Endothelial cell (in vitro differentiated cells): ENCODE data around the gene CCL13. TPM values are rescaled to one million over a fixed set of nuclear protein-coding genes. Genes with fewer than 3 reads are reported as not detected.
A peak's percentile ranks its signal among the peaks of the same experiment; 100 is the strongest.

Experiments
- DNase-seq: peaks from one replicate; pipeline ENCODE4 v3.0.0; 2021; ENCODE audit warnings: low spot score
- H3K27ac Mint-ChIP-seq: one replicate; pipeline ENCODE4 v1.8.0; 2021; ENCODE audit warnings: mixed read lengths, inconsistent platforms; ENCODE audit not compliant: unreplicated experiment
- H3K27me3 Mint-ChIP-seq: one replicate; pipeline ENCODE4 v1.8.0; 2021; ENCODE audit warnings: mild to moderate bottlenecking, moderate library complexity, mixed read lengths, inconsistent platforms; ENCODE audit not compliant: unreplicated experiment
- H3K36me3 Mint-ChIP-seq: one replicate; pipeline ENCODE4 v1.8.0; 2021; ENCODE audit warnings: mild to moderate bottlenecking, low read depth, mixed read lengths, inconsistent platforms; ENCODE audit not compliant: unreplicated experiment
- H3K4me1 Mint-ChIP-seq: one replicate; pipeline ENCODE4 v1.8.0; 2021; ENCODE audit warnings: mild to moderate bottlenecking, mixed read lengths, inconsistent platforms; ENCODE audit not compliant: unreplicated experiment
- H3K4me3 Mint-ChIP-seq: one replicate; pipeline ENCODE4 v1.8.0; 2021; ENCODE audit warnings: mild to moderate bottlenecking, mixed read lengths, inconsistent platforms; ENCODE audit not compliant: unreplicated experiment
- H3K9me3 Mint-ChIP-seq: one replicate; pipeline ENCODE4 v1.8.0; 2021; ENCODE audit warnings: mixed read lengths, inconsistent platforms; ENCODE audit not compliant: unreplicated experiment
- total RNA-seq: library from RNA; stranded (reverse); fragmentation: NEBNext Ultra II Directional; extraction: Animal tissue kit (Norgen Biotek cat#: 25700); gene quantifications from one replicate; pipeline ENCODE4 v1.2.1, GENCODE V29; 2021; ENCODE audit not compliant: unreplicated experiment
- TF ChIP-seq, protein P1 (sequence below): fragments of 200-600 bp; sonication (generic); IDR thresholded peaks from one replicate; pipeline ENCODE4 v1.5.0; 2021; ENCODE audit warnings: antibody characterized with exemption; ENCODE audit not compliant: unreplicated experiment

CCL13 gene
- total RNA-seq, 1 donor from 2014 or later = not detected

DNA sequence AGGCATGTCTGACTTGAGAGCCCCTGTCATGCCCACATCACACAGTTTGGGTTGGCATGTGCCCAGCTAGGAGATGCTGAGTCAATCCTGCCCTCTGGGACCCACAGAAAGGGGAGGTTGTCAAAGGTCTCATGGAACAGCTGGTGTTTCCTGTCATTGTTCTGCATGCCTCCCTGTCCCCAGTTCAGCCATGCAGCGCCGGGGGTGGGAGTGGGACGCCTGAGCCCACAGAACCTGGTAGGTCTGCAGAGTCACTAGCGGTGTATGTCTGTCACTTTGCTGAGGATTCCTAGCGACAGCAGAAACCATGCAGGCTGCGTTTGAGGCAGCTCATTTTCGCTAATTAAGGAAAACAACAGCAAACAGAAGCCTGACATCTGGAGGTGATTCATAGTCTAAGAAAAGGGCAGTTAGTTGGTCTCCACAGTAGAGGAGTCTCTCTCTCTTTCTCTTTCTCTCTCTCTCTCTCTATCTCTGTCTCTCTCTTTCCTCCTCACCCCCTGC is 26.4 kb downstream of the CCL13 start:
- Mint-ChIP-seq H3K36me3 (no peaks in the 10 kb centered on the region), H3K27ac (no peak overlapping the region), H3K27me3 (peaks cover 2% of the 10 kb centered on the region), H3K9me3 (no peaks in the 10 kb centered on the region), H3K4me3 (no peak overlapping the region), H3K4me1 (peaks cover 20% of the 10 kb centered on the region)
- TF ChIP-seq, protein P1, sequence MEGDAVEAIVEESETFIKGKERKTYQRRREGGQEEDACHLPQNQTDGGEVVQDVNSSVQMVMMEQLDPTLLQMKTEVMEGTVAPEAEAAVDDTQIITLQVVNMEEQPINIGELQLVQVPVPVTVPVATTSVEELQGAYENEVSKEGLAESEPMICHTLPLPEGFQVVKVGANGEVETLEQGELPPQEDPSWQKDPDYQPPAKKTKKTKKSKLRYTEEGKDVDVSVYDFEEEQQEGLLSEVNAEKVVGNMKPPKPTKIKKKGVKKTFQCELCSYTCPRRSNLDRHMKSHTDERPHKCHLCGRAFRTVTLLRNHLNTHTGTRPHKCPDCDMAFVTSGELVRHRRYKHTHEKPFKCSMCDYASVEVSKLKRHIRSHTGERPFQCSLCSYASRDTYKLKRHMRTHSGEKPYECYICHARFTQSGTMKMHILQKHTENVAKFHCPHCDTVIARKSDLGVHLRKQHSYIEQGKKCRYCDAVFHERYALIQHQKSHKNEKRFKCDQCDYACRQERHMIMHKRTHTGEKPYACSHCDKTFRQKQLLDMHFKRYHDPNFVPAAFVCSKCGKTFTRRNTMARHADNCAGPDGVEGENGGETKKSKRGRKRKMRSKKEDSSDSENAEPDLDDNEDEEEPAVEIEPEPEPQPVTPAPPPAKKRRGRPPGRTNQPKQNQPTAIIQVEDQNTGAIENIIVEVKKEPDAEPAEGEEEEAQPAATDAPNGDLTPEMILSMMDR = no peak
- peak; percentile 26 for DNase-seq

DNA sequence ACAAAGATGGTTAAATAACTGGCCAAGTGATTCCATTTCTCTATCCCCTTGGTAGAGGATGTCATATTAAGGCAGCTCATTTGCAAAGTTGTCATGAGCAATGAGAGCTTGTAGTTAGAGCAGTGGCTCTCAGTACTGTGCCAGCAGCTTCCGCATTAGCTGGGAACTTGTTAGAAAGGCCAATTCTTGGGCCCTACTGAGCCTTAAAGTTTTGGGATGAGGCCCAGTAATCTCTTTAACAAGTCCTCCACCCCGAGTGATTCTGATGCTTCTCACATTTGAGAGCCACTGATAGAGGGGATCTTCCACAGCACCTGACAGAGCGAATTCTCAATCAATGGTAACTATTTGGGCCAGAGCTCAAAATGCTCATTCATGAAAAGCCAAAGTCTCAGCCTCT is 26.9 kb downstream of the CCL13 start:
- H3K9me3 Mint-ChIP-seq = no peaks in the 10 kb centered on the region
- no peak overlapping the region for H3K4me3 Mint-ChIP-seq
- no peaks in the 10 kb centered on the region for H3K36me3 Mint-ChIP-seq
- H3K4me1 Mint-ChIP-seq = peaks cover 20% of the 10 kb centered on the region
- peaks cover 2% of the 10 kb centered on the region for H3K27me3 Mint-ChIP-seq
- TF ChIP-seq, protein P1 = no peak
- H3K27ac Mint-ChIP-seq = no peak overlapping the region
- no peak for DNase-seq

DNA sequence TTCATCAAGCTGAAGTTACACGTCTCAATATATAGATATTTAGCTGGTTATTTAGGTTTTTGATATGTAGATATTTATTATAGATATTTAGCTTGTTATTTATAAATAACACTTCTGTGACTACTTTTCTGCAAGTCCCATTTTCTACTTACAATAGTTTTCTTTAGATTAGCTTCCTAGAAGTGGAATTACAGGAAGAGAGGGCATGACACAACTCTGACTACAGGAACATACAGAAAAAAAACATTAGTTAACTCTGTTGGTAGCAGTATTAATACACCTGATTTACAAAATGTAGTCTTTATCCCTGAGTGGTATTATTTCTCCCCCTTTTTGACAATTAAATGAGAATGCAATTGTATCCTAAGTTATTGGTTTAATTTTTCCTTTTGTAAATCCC is 28.0 kb downstream of the CCL13 start:
- TF ChIP-seq, protein P1 = no peak
- no peak overlapping the region for H3K27ac Mint-ChIP-seq
- no peak for DNase-seq
- no peaks in the 10 kb centered on the region for H3K9me3 Mint-ChIP-seq
- no peaks in the 10 kb centered on the region for H3K36me3 Mint-ChIP-seq
- H3K4me1 Mint-ChIP-seq = peaks cover 20% of the 10 kb centered on the region
- peaks cover 2% of the 10 kb centered on the region for H3K27me3 Mint-ChIP-seq
- H3K4me3 Mint-ChIP-seq = no peak overlapping the region

DNA sequence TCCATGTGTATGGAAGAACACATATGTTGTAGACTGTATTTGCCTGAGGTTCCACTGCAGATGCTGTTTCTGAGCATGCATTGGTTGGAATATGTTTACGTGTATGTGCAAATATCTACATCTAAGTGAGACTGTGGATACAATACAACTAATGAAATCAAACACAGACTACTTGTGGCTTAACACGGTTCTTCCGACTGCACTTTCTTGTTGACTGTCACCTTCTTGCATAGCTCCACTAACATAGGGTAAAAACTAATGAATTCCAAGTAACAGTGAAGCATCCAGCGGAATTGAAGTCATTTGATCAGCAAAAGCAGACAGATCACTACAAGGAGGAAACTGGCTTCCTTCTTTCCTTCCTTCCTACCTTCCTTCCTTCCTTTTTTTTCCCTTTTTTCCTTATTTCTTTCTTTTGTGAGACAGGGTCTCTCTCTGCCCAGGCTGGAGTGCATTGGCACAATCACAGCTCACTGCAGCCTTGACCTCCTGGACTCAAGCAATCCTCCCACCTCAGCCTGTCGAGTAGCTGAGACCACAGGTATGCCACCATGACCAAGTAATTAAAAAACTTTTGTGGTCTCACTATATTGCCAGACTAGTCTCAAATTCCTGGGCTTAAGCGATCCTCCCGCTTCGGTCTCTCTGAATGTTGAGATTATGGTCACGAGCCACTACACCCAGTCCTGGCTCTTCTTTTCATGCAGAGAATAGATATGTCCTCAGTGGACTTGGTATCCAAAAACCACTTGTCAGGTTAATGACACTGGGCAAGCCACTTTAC is 28.7 kb downstream of the CCL13 start:
- Mint-ChIP-seq H3K36me3 (no peaks in the 10 kb centered on the region), H3K27me3 (peaks cover 2% of the 10 kb centered on the region), H3K4me1 (peaks cover 20% of the 10 kb centered on the region), H3K27ac (no peak overlapping the region), H3K9me3 (no peaks in the 10 kb centered on the region), H3K4me3 (no peak overlapping the region)
- DNase-seq = no peak
- TF ChIP-seq, protein P1 = no peak

DNA sequence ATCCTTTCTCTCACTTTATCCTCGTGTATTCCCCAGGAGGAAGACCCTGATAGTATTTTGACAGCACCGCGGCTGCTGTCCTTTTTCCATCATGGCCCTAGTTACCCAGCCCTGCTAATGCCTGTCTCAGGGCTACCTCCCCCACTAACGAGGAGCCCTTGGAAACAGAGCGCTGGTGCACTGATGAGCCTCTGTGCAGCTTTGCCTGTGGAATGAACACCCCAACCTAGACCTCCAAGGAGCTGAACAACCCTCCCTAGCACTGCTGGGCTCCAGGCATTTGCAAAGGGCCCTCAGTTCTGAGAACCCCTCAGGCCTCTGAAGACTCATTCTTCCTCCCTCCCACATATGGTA is 30.0 kb downstream of the CCL13 start:
- DNase-seq = no peak

More for the DNA sequence above, 30.0 kb downstream of the CCL13 start:
- no peak overlapping the region for H3K27ac Mint-ChIP-seq
- peaks cover 2% of the 10 kb centered on the region for H3K27me3 Mint-ChIP-seq
- H3K36me3 Mint-ChIP-seq = no peaks in the 10 kb centered on the region
- no peak overlapping the region for H3K4me3 Mint-ChIP-seq
- no peaks in the 10 kb centered on the region for H3K9me3 Mint-ChIP-seq
- TF ChIP-seq, protein P1 = no peak
- H3K4me1 Mint-ChIP-seq = peaks cover 20% of the 10 kb centered on the region
